Panc1 (cell line): Measurements from ENCODE around the gene RNF149. TPM values are rescaled to one million over a fixed set of nuclear protein-coding genes. Genes with fewer than 3 reads are reported as not detected.
"Not testable (repeated sequence)": the region's sequence is repeated elsewhere in the genome, so short reads cannot be mapped to it uniquely, and the experiment has no call there.

Source experiments
- ATAC-seq: fragments of 200-7000 bp; cut with Tn5 transposase; 2 replicates; pipeline ENCODE4 v1.9.1; 2020; ENCODE audit warnings: mild to moderate bottlenecking, moderate library complexity
- BruUV-seq: library from RNA; stranded (reverse); fragments of 400-500 nt; replicated peaks from 2 replicates; lab custom pipeline; 2021; lab: Mats Ljungman, UMichigan
- CTCF ChIA-PET: fragments of 300-600 bp; sonication (Branson Sonifier 250); formaldehyde crosslinking; loops from one replicate; lab custom pipeline; 2022; ENCODE audit warnings: antibody characterized with exemption; lab: Charles Lee
- POLR2A ChIA-PET: fragments of 300-600 bp; sonication (Branson Sonifier 250); formaldehyde crosslinking; loops from one replicate; lab custom pipeline; 2022; ENCODE audit warnings: antibody characterized with exemption; lab: Charles Lee
- DNase-seq: peaks from one replicate; pipeline ENCODE4 v3.0.0-alpha.2; 2010; ENCODE audit warnings: low read depth, low spot score
- H3K27ac ChIP-seq: 2 replicates; pipeline ENCODE4 v1.5.1; 2011; ENCODE audit warnings: mild to moderate bottlenecking, low read length, inconsistent platforms
- H3K27me3 ChIP-seq: fragments of 200-500 bp; sonication (Bioruptor generic); 2 replicates; pipeline ENCODE4 v1.6.0; 2014; ENCODE audit warnings: low read length, inconsistent platforms; ENCODE audit not compliant: control insufficient read depth, insufficient read depth
- H3K36me3 ChIP-seq: fragments of 200-500 bp; sonication (Bioruptor generic); 2 replicates; pipeline ENCODE4 v1.5.1; 2014; ENCODE audit warnings: inconsistent platforms, mild to moderate bottlenecking, low read length, moderate library complexity; ENCODE audit not compliant: control insufficient read depth, insufficient read depth
- H3K4me1 ChIP-seq: 2 replicates; pipeline ENCODE4 v1.5.1; 2011; ENCODE audit warnings: inconsistent platforms, mild to moderate bottlenecking, low read length, moderate library complexity; ENCODE audit not compliant: control insufficient read depth, insufficient read depth
- H3K4me3 ChIP-seq, 2 experiments: 2 replicates each; pipeline ENCODE4 v1.5.1; 2011 to 2012; ENCODE audit warnings: low read depth in 2 of 2, low read length in 2 of 2, mild to moderate bottlenecking in 2 of 2, inconsistent platforms in 1 of 2, moderate library complexity in 1 of 2
- H3K9me3 ChIP-seq: fragments of 200-500 bp; sonication (Bioruptor generic); 2 replicates; pipeline ENCODE4 v1.5.1; 2014; ENCODE audit warnings: low read depth, mild to moderate bottlenecking, inconsistent platforms, low read length, moderate library complexity; ENCODE audit not compliant: control insufficient read depth, insufficient read depth
- POLR2AphosphoS5 ChIP-seq: IDR thresholded peaks from 2 replicates; pipeline ENCODE4 v1.6.1; 2012; ENCODE audit warnings: mild to moderate bottlenecking, low read depth, low read length, moderate library complexity
- REST ChIP-seq, 2 experiments: IDR thresholded peaks; 2 replicates each; pipeline ENCODE4 v1.6.1; 2011 to 2012; ENCODE audit warnings: low read depth in 2 of 2, control low read depth in 1 of 2, low read length in 1 of 2, mild to moderate bottlenecking in 1 of 2, moderate library complexity in 1 of 2; ENCODE audit not compliant: insufficient read depth in 1 of 2
- SIN3A ChIP-seq: IDR thresholded peaks from 2 replicates; pipeline ENCODE4 v1.6.1; 2012; ENCODE audit warnings: low read depth, mild to moderate bottlenecking, low read length, moderate library complexity, borderline replicate concordance; ENCODE audit not compliant: insufficient read depth
- TCF7L2 ChIP-seq: IDR thresholded peaks from 2 replicates; pipeline ENCODE4 v1.6.1; 2011; ENCODE audit warnings: mild to moderate bottlenecking, low read depth, low read length, inconsistent platforms
- in situ Hi-C: cut with HindIII; loops from 2 replicates; pipeline ENCODE4 v1.10.0; 2016; ENCODE audit warnings: low sequenced_read_pairs, low pct_unique_long_range_greater_than_20kb
- intact Hi-C: fragments of 100-400 bp; cut with micrococcal nuclease; formaldehyde crosslinking; loops from one replicate; pipeline ENCODE4 v1.10.0; 2022; ENCODE audit not compliant: unreplicated experiment
- total RNA-seq: library from RNA; stranded (reverse); gene quantifications from one replicate; pipeline ENCODE4 v1.2.1, GENCODE V29; 2021; ENCODE audit not compliant: unreplicated experiment
- TF ChIP-seq, protein P1 (sequence below): fragments of 450-650 bp; IDR thresholded peaks from 2 replicates; pipeline ENCODE4 v1.5.1; 2017; ENCODE audit warnings: mild to moderate bottlenecking

Gene RNF149
- total RNA-seq, 1 experiment from 2014 or later, result 29.9 TPM

- in situ Hi-C loops, result no loop called here
- ATAC-seq, result no peak
These were observed 69.4 kb downstream of the RNF149 start for GRCh38 chr2:101238930-101239759.

GRCh38 chr2:101237944-101238343 lies 70.6 kb downstream of the RNF149 start:
- ATAC-seq, DNase-seq, H3K27me3 ChIP-seq, intact Hi-C loops, H3K4me3 ChIP-seq, H3K27ac ChIP-seq, BruUV-seq, CTCF ChIA-PET, POLR2A ChIA-PET, in situ Hi-C loops, H3K9me3 ChIP-seq, H3K4me1 ChIP-seq, H3K36me3 ChIP-seq: not testable (repeated sequence)

More at GRCh38 chr2:101238930-101239759, 69.4 kb downstream of the RNF149 start:
- H3K9me3 ChIP-seq, result no peaks in the 10 kb centered on the region
- POLR2A ChIA-PET, result no interaction called here
- TF ChIP-seq, protein P1, sequence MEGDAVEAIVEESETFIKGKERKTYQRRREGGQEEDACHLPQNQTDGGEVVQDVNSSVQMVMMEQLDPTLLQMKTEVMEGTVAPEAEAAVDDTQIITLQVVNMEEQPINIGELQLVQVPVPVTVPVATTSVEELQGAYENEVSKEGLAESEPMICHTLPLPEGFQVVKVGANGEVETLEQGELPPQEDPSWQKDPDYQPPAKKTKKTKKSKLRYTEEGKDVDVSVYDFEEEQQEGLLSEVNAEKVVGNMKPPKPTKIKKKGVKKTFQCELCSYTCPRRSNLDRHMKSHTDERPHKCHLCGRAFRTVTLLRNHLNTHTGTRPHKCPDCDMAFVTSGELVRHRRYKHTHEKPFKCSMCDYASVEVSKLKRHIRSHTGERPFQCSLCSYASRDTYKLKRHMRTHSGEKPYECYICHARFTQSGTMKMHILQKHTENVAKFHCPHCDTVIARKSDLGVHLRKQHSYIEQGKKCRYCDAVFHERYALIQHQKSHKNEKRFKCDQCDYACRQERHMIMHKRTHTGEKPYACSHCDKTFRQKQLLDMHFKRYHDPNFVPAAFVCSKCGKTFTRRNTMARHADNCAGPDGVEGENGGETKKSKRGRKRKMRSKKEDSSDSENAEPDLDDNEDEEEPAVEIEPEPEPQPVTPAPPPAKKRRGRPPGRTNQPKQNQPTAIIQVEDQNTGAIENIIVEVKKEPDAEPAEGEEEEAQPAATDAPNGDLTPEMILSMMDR, result no peak
- TF ChIP-seq REST (IDR thresholded peaks at IDR 0.05; ENCODE audit: insufficient read depth in 1 of 2, low read depth in 2 of 2, low read length in 1 of 2), result no peak
- TF ChIP-seq TCF7L2, result no peak
- no peak for TF ChIP-seq POLR2AphosphoS5
- no peak for TF ChIP-seq SIN3A
- H3K27me3 ChIP-seq, result no peaks in the 10 kb centered on the region
- intact Hi-C loops, result no loop called here
- no peak overlapping the region for H3K4me3 ChIP-seq
- no peaks in the 10 kb centered on the region; the same call in 1 of the 2 replicates for H3K4me1 ChIP-seq
- BruUV-seq, result no TSS peak
- H3K36me3 ChIP-seq, result no peaks in the 10 kb centered on the region
- DNase-seq, result no peak
- CTCF ChIA-PET, result no interaction called here
- H3K27ac ChIP-seq, result no peak overlapping the region

DNA sequence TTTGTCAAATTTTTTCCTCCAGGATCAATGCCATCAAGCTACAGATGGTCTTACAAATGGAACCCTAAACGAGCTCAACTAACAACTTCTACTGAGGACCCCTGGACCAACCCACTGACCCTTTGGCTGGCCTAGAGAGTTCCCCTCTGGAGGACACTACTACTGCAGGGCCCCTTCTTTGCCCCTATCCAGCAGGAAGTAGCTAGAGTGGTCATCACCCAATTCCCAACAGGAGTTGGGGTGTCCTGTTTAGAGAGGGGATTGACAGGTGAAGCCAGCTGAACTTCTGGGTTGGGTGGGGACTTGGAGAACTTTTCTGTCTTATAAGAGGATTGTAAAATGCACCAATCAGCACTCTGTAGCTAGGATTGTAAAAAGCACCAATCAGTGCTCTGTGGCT lies 72.5 kb downstream of the RNF149 start:
- H3K36me3 ChIP-seq, H3K9me3 ChIP-seq, H3K27ac ChIP-seq, POLR2A ChIA-PET, H3K27me3 ChIP-seq, DNase-seq, ATAC-seq, BruUV-seq, CTCF ChIA-PET, intact Hi-C loops, H3K4me1 ChIP-seq, in situ Hi-C loops, H3K4me3 ChIP-seq: not testable (repeated sequence)
